Esophagus muscularis mucosa (tissue), 3 donors: ENCODE measurements around the gene EPB41L5.

Source experiments
- POLR2A ChIP-seq: fragments of 450-650 bp; IDR thresholded peaks from one replicate; pipeline ENCODE4 v1.6.1; 2017; ENCODE audit warnings: antibody characterized with exemption, moderate library complexity, mild to moderate bottlenecking, low read depth
- POLR2AphosphoS5 ChIP-seq, 2 donors: sonication (generic); formaldehyde crosslinking; IDR thresholded peaks; one replicate each; pipeline ENCODE4 v1.6.1; 2017; ENCODE audit warnings: antibody characterized with exemption in 2 of 2
- TF ChIP-seq, protein P1 (sequence below), 3 experiments: fragments of 200-600 bp in 2 of 3; fragments of 450-650 bp in 1 of 3; sonication (generic) in 2 of 3; IDR thresholded peaks; one replicate each; pipeline ENCODE4 v1.5.1; 2017 to 2019; ENCODE audit warnings: antibody characterized with exemption in 3 of 3, mild to moderate bottlenecking in 2 of 3, moderate library complexity in 1 of 3

DNA sequence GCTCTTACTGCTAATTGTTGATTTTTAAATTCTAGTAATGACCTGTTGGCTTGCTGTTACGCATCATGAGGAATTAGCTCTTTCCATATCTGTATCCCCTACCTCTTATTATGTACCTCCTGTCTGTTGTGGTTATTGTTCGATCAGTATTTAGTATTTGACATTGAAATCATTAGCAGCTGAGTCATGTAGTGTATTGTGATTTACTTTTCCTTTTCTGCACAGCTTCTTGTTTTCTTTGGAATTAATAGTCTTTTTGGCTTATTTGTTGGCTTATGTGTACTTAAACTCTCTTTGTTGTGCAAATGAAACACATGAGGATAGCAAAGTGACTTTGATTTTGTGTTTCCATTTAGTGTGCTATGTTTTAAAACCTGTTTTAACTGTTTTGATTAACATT lies 4.3 kb downstream of the EPB41L5 start:
- TF ChIP-seq POLR2A (no peak), POLR2AphosphoS5 (IDR thresholded peaks at IDR 0.05) (no peak)
- TF ChIP-seq, protein P1, sequence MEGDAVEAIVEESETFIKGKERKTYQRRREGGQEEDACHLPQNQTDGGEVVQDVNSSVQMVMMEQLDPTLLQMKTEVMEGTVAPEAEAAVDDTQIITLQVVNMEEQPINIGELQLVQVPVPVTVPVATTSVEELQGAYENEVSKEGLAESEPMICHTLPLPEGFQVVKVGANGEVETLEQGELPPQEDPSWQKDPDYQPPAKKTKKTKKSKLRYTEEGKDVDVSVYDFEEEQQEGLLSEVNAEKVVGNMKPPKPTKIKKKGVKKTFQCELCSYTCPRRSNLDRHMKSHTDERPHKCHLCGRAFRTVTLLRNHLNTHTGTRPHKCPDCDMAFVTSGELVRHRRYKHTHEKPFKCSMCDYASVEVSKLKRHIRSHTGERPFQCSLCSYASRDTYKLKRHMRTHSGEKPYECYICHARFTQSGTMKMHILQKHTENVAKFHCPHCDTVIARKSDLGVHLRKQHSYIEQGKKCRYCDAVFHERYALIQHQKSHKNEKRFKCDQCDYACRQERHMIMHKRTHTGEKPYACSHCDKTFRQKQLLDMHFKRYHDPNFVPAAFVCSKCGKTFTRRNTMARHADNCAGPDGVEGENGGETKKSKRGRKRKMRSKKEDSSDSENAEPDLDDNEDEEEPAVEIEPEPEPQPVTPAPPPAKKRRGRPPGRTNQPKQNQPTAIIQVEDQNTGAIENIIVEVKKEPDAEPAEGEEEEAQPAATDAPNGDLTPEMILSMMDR (IDR thresholded peaks at IDR 0.05), result no peak
